Prostate gland (tissue), 2 donors: ENCODE data around the gene SMYD1. TPM values are rescaled to one million over a fixed set of nuclear protein-coding genes. Genes with fewer than 3 reads are reported as not detected.

ENCODE experiments used
- DNase-seq: peaks from one replicate; pipeline ENCODE4 v3.0.0-alpha.2; 2019; ENCODE audit warnings: low spot score
- H3K27ac ChIP-seq, 2 donors: fragments of 200-600 bp; sonication (generic); 2 replicates each; pipeline ENCODE4 v1.5.1; 2017 to 2019
- H3K27me3 ChIP-seq: fragments of 200-600 bp; sonication (generic); replicated peaks from 2 replicates; pipeline ENCODE4 v1.5.1; 2019; ENCODE audit not compliant: insufficient read depth
- H3K36me3 ChIP-seq, 2 donors: fragments of 200-600 bp; sonication (generic); 1 replicate in 1 of 2; 2 replicates in 1 of 2; pipeline versions ENCODE4 v1.5.1 to v1.8.1; 2017 to 2019
- H3K4me1 ChIP-seq: fragments of 200-600 bp; sonication (generic); replicated peaks from 2 replicates; pipeline ENCODE4 v1.5.1; 2019
- H3K4me3 ChIP-seq, 2 donors: fragments of 200-600 bp; sonication (generic); 2 replicates each; pipeline ENCODE4 v1.5.1; 2017 to 2019
- H3K9me3 ChIP-seq: fragments of 200-600 bp; sonication (generic); 2 replicates; pipeline ENCODE4 v1.5.1; 2017
- POLR2A ChIP-seq: fragments of 450-650 bp; IDR thresholded peaks from one replicate; pipeline ENCODE4 v1.6.1; 2016; ENCODE audit warnings: antibody characterized with exemption, mild to moderate bottlenecking
- POLR2AphosphoS5 ChIP-seq: sonication (generic); formaldehyde crosslinking; IDR thresholded peaks from one replicate; pipeline ENCODE4 v1.6.1; 2017; ENCODE audit warnings: antibody characterized with exemption
- WGBS: methylation state at CpG from one replicate; pipeline ENCODE4 v1.1.5; 2018; 5-methylcytosine and 5-hydroxymethylcytosine counted together
- intact Hi-C: fragments of 100-400 bp; cut with DNase I; formaldehyde crosslinking; loops from one replicate; pipeline ENCODE4 v1.14.2; 2022
- total RNA-seq, 2 donors: library from RNA; depleted of rRNA; stranded (reverse); fragments of >200 nt; gene quantifications; one replicate each; pipeline ENCODE4 v1.1.0, GENCODE V29; 2016
- TF ChIP-seq, protein P1 (sequence below), 4 experiments: fragments of 200-600 bp in 2 of 4; fragments of 450-650 bp in 2 of 4; sonication (generic) in 2 of 4; IDR thresholded peaks; 1 replicate in 3 of 4; 2 replicates in 1 of 4; pipeline ENCODE4 v1.5.1; 2016 to 2019; ENCODE audit warnings: antibody characterized with exemption in 4 of 4, mild to moderate bottlenecking in 2 of 4, moderate library complexity in 2 of 4

SMYD1 gene
- total RNA-seq, 2 donors from 2014 or later: 2.4 to 3.7 TPM

DNA sequence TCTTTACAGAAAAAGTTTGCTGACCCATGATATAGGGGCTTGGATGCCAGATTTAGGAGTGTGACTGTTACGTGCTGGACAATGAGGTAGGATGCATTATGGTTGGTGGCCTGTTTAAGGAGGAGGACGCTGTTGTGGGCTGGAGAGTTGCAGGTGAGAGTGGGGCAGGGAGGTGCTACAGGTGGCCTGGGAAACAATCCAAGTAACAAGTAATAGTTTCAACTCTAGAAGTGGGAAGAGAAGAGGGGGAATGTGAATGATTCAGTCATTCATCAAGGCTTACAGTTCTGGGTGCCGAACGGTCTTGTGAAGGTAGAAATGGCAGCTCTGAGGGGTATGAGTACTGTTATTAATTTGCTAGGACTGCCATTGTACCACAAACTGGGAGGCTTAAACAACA lies 54.1 kb downstream of the SMYD1 start:
- no peaks in the 10 kb centered on the region for H3K9me3 ChIP-seq
- no peak overlapping the region for H3K4me3 ChIP-seq
- H3K36me3 ChIP-seq: no peaks in the 10 kb centered on the region
- WGBS: 88% methylated on average over 4 of the region's 4 CpGs
- no peak for DNase-seq
- no peak overlapping the region for H3K27ac ChIP-seq
- no peaks in the 10 kb centered on the region for H3K4me1 ChIP-seq
- H3K27me3 ChIP-seq: no peaks in the 10 kb centered on the region
- TF ChIP-seq, protein P1, sequence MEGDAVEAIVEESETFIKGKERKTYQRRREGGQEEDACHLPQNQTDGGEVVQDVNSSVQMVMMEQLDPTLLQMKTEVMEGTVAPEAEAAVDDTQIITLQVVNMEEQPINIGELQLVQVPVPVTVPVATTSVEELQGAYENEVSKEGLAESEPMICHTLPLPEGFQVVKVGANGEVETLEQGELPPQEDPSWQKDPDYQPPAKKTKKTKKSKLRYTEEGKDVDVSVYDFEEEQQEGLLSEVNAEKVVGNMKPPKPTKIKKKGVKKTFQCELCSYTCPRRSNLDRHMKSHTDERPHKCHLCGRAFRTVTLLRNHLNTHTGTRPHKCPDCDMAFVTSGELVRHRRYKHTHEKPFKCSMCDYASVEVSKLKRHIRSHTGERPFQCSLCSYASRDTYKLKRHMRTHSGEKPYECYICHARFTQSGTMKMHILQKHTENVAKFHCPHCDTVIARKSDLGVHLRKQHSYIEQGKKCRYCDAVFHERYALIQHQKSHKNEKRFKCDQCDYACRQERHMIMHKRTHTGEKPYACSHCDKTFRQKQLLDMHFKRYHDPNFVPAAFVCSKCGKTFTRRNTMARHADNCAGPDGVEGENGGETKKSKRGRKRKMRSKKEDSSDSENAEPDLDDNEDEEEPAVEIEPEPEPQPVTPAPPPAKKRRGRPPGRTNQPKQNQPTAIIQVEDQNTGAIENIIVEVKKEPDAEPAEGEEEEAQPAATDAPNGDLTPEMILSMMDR (IDR thresholded peaks at IDR 0.05): no peak
- no peak for TF ChIP-seq POLR2AphosphoS5
- no peak for TF ChIP-seq POLR2A
- intact Hi-C loops: no loop called here

DNA sequence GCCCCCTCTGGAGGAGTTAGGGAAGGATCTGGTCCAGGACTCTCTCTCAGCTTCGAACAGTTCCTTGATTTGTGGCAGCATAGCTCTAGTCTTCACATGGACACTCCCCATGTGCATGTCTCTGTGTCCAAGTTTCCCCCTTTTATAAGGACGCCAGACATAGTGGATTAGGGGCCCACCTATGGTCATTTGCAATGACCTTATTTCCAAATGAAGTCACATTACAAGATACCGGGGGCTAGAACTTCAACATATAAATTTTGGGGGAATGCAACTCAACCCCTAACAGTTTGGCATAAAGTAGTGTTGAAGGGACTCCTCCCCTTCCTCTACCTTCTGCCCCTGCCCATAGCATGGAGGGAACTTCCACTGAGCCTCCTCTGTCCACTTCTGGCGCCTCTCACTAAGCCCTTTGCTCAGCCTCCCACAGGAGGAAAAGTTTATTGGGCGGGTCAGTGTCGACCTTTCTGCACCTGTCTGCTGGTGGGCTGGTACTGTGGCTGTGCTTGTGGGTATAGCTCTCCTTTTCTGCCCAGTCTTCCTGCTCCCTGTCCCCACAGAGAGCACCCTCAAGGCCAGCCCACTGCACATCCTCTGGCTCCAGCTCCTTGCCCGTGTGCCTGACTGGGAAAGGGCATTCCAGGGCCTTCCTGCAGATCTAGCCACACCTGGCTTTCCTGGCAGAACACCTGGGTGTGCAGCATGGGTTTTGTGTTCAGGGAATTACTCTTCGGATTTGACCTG lies 54.7 kb downstream of the SMYD1 start:
- Histone ChIP-seq H3K27ac (no peak overlapping the region), H3K4me3 (no peak overlapping the region), H3K4me1 (no peaks in the 10 kb centered on the region), H3K36me3 (no peaks in the 10 kb centered on the region), H3K9me3 (no peaks in the 10 kb centered on the region), H3K27me3 (no peaks in the 10 kb centered on the region)
- WGBS: 81% methylated on average over 8 of the region's 8 CpGs
- TF ChIP-seq POLR2AphosphoS5: no peak
- TF ChIP-seq, protein P1 (IDR thresholded peaks at IDR 0.05): no peak
- TF ChIP-seq POLR2A: no peak
- no peak for DNase-seq
- intact Hi-C loops: no loop called here

DNA sequence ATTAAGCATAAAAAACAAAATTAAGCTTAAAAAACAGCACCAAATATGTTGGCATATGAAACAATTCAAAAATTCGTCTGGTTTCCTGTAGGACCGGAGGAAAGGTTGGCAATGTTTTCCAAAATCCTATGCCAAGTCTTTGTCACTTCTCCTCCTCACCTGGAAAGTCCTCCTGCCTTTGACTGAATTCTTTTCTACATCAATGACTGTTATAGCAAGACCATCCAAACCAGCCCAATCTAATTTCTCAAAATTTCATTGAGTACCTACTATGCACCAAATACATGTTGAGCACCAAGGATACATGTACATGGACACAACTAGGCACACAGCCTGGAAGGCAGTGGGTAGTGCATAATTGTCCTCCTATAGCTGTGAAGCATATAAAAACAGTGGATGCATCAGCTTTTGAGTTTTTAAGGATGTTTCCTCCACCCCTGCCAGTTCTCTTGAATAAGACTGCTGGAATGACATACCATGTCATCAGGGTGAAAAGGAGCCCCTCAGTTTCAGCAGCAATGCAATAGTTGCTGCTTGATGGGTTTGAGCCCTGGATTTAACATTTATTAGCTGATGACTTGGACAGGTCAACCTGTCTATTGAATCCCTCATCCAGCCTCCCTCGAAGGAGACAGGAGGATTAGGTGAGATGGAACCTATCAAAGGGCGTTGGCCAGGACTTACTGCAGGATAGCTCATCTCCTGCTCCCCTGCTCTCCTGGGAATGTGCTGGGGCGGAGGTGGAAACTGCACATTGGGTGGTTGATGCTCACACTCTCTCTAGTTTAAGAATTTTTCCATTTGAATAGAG lies 55.7 kb downstream of the SMYD1 start:
- 67% methylated on average over 5 of the region's 5 CpGs for WGBS

DNA sequence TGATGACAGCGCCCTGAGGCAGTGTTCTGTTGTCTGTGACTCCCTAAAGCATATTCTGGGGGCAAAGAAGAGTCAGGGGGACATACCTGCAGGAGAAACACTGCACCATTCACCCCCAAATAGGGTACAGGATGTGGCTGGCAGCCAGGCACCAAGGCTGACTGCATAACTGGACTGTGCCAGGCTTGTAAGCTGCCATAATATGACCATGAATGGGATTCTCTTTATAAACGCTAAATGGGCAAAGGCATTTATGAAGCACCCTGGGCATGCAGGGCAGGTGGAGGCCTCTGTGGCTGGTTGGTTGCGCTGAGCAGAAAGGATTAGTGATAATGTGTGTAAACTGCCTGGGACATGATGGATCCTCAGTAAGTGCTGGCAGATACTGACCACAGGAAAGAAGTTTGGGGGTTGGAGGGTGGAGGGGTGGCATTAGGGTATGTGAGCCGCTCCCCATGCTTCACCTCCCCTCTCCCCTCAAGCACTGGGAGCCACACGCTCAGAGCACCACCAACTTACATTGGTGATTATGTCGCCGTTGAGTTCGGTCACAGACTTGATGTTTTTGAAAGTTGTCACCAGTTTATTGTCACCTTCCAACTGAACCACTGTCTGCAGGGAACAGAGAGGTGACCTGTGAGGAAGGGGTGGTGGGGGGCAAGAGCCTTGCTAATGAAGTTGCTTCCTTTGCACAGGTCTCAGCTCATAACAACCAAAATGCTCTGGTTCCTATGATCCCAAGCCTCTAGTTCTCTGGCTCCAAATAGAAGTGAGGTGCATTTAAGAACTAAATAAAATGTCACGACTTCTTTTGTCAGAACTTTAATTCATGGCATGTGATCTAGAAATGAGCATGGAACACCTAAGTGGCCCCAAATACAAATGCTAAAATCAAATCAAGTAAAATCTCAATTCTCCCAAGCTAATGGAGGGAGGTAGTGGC lies 56.6 kb downstream of the SMYD1 start:
- DNase-seq: no peak
- TF ChIP-seq, protein P1 (IDR thresholded peaks at IDR 0.05): no peak
- no peak for TF ChIP-seq POLR2AphosphoS5
- no peak for TF ChIP-seq POLR2A
- no peak overlapping the region for H3K4me3 ChIP-seq
- no peak overlapping the region for H3K27ac ChIP-seq
- no peaks in the 10 kb centered on the region for H3K27me3 ChIP-seq
- 85% methylated on average over 9 of the region's 9 CpGs for WGBS
- no peaks in the 10 kb centered on the region for H3K4me1 ChIP-seq
- no peaks in the 10 kb centered on the region for H3K9me3 ChIP-seq
- intact Hi-C loops: no loop called here
- no peaks in the 10 kb centered on the region for H3K36me3 ChIP-seq

More for the DNA sequence above, 55.7 kb downstream of the SMYD1 start:
- TF ChIP-seq POLR2A: no peak
- TF ChIP-seq, protein P1 (IDR thresholded peaks at IDR 0.05): no peak
- TF ChIP-seq POLR2AphosphoS5: no peak
- no peak for DNase-seq
- Histone ChIP-seq H3K27me3 (no peaks in the 10 kb centered on the region), H3K4me3 (no peak overlapping the region), H3K36me3 (no peaks in the 10 kb centered on the region), H3K9me3 (no peaks in the 10 kb centered on the region), H3K4me1 (no peaks in the 10 kb centered on the region), H3K27ac (no peak overlapping the region)
- intact Hi-C loops: no loop called here
